SK-N-SH (cell line): ENCODE results near the gene SLC35D2. TPM values are rescaled to one million over a fixed set of nuclear protein-coding genes. Genes with fewer than 3 reads are reported as not detected.

ENCODE experiments used
- polyA plus RNA-seq, 3 experiments: library from polyadenylated mRNA; depleted of rRNA; stranded (reverse); fragments of >200 nt; gene quantifications; 2 replicates each; pipeline ENCODE4 v1.2.3, GENCODE V29; 2012

The SLC35D2 gene
- polyA plus RNA-seq, 1 of the 3 experiments (the other 2 are of a cell fraction) = 26.1 TPM

Other genes starting within 250 kb of the SLC35D2 start
- gene HSD17B3, start 81.5 kb downstream of the SLC35D2 start, polyA plus RNA-seq (2012; rRNA removed) = 0.51 and 0.86 TPM in 2 replicates
- 1.5 TPM in 2 replicates for gene ZNF367, start 34.7 kb upstream of the SLC35D2 start, polyA plus RNA-seq (2012; rRNA removed)
- 18.4 and 19.0 TPM in 2 replicates for gene HABP4, start 66.5 kb upstream of the SLC35D2 start, polyA plus RNA-seq (2012; rRNA removed)
- 10.1 and 10.5 TPM in 2 replicates for gene CDC14B, start 236.1 kb upstream of the SLC35D2 start, polyA plus RNA-seq (2012; rRNA removed)